Activated CD8-positive, alpha-beta memory T cell treated with anti-CD3 and anti-CD28 coated beads, Interleukin-2, amount 50 U/mL, for 1 hour (primary cell): ENCODE data around the gene ATP1B3.
"Not testable (repeated sequence)": the region's sequence is repeated elsewhere in the genome, so short reads cannot be mapped to it uniquely, and the experiment has no call there.

Experiments used
- DNase-seq: peaks from one replicate; pipeline ENCODE4 v3.0.0-alpha.2; 2020; ENCODE audit errors: extremely low read depth

ATP1B3 gene

DNA sequence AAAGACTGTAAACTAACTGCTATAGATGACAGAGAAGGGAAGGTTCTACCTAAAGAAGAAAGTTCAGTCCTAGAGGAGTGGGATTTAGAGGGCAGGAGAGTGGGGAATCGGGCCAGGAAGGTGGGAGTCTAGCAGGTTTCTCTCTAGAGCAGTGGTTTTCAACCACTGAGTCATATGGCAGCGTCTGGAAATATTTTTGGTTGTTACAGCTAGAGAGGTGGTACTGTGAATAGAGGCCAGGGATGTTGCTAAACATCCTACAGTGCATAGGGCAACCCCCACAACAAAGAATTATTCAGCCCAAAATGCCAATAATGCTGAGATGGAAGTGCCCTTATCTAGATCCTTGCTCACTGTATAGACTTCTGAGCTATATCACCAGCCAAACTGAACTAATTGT, 28.7 kb downstream of the ATP1B3 start:
- no peak for DNase-seq

DNA sequence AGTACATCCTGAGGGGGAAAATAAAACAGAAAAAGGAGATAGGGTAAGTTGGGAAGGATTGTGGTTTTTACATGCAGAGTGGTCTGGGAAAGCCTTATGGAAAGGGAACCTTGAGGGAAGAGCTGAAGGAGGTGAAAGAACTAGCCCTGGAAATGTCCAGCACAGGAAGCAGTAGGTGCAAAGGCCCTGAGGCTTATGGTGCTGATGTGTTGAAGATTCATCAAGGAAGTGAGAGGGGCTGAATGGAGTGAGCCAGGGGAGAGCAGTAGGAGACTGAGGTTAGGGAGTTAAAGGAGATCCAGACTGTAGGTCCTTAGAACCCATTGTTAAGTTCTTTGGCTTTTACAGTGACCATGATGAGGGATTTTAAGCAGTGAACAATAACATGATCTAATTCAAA, 33.0 kb downstream of the ATP1B3 start:
- DNase-seq = no peak

DNA sequence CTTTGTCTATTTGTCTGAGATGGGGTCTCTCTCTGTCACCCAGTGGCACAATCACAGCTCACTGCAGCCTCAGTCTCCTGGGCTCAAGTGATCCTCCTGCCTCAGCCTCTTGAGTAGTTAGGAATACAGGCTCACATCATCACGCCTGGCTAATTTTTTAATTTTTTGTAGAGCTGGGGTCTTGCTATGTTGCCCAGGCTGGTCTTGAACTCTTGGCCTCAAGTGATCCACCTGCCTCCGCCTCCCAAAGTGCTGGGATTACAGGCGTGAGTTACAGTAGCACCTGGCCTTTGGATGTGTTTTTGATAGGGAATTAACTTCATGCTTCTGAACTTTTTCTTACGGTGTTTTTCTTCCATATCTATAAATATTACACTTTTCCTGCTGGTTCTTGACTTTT, 33.5 kb downstream of the ATP1B3 start:
- DNase-seq = not testable (repeated sequence)

DNA sequence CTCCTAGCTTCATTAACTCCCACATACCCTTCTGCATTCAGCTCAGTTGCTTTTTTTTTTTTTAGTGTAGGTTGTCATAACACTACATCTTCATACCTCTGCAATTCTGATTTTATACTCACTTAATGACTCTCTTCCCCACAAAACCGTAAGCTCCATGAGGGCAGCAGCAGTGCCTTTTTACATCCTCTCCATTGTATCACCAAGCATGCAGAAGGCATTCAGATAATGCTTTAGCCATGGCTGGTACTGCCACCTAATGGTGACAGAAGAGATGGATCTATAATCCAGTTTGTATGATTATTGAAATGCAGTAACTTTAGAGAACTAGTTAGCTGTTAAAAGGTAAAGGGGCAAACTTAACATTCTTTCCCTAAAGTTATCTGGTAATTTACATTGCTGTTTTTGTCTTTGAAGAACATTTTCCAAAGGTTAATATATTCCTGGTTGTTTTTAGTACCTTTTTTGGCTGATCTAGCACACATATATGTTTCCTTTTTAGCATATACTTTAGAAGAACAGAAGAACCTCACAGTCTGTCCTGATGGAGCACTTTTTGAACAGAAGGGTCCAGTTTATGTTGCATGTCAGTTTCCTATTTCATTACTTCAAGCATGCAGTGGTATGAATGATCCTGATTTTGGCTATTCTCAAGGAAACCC, 36.8 kb downstream of the ATP1B3 start:
- DNase-seq = no peak

DNA sequence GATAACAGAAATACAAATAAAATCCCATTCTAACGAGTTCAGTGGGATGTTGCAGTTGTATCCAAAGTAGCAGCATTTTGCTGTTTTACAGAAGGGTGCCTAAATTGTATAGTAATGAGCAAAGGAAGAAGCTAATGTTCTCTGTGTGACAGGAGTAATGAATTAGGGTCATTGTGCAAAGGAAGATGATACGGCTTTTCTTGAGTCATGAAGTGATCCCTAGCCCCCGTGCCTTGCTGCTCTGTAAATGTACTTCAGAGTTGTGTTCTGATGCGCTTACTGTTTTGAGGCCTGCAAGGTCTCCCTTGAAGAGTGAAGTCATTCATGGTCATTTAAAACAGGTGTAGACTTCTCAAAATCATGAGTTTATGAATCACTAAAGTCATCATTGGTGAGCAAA, 37.9 kb downstream of the ATP1B3 start:
- no peak for DNase-seq

DNA sequence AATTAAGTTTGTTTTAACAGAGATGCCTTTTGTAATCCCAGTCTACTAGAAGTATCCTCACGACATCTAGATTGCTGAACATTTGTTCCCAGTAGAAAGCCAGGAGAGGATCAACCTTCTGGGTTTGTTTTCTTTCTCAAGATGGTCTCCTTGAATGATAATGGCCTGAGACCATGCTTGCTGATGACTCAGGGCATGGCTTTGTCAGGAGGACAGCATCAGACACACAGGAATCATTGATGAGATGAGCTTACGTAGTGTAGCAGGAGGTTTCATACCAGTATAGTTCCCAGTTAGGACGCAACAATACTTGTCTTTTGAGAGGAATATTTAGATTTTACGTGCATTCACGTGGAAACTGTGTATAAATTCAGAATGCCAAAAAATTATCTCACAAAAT, 38.6 kb downstream of the ATP1B3 start:
- DNase-seq = no peak

DNA sequence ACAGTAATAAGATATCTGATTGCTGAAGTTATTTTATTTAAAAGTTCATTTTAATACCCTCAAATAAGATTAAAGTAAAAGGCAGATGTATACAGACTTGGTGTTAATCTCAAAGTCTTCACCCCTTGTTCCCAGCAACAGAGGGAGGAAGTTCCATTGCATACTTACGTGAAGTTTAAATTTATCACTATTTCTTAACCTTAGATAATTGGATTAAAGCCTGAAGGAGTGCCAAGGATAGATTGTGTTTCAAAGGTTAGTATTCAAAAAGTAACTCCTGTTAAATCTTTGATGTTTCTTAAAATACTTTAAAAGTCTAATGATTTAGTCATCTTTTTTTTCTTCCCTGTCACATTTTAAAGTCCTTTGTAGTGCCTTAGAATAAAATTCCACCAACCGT, 39.3 kb downstream of the ATP1B3 start:
- DNase-seq = no peak

DNA sequence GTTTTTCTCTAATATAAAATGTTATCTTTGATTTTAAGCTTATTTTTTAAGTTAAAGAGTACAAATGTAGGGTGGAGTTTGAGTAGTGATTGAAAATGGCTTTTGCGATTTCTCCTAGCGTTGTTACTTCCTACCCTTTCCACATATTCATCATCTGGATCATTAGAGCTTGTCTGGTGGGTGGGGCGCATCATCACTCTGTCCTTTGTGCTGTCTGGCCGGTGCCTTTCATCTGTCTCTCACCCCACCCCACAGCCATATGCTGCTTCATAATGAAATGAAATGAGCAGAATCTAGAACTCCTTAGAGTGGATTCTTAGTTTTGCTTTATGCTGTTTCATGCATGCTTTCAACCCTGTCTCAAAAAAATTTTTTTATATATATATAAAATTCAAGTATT, 44.3 kb downstream of the ATP1B3 start:
- DNase-seq = no peak

DNA sequence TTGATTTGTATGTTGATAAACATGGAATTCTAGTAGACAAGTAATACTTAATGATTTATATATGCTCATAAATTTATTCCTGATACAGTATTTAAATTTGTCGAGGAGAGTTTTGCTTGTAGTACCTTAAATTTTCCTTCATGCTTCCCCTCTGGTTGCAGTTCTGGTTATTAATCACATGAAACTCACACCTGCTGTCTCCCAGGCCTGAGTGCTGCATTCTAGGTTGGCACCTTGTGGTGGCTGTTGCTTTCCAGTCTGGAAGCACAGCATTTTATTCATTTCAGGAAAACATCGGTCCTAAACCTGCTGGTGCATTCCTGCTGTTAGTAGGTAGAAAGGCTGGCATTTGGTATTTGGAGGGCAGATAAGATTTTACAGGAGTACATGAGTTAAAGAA, 44.9 kb downstream of the ATP1B3 start:
- no peak for DNase-seq

DNA sequence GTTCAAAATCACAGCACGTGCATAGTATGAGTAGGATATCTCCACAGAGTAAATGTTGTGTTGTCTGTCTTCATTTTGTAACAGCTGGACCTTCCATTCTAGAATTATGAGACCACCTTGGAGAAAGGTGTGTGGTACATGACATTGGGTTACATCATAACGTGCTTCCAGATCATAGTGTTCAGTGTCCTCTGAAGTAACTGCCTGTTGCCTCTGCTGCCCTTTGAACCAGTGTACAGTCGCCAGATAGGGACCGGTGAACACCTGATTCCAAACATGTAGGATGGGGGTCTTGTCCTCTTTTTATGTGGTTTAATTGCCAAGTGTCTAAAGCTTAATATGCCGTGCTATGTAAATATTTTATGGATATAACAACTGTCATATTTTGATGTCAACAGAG, 49.2 kb downstream of the ATP1B3 start:
- not testable (repeated sequence) for DNase-seq

DNA sequence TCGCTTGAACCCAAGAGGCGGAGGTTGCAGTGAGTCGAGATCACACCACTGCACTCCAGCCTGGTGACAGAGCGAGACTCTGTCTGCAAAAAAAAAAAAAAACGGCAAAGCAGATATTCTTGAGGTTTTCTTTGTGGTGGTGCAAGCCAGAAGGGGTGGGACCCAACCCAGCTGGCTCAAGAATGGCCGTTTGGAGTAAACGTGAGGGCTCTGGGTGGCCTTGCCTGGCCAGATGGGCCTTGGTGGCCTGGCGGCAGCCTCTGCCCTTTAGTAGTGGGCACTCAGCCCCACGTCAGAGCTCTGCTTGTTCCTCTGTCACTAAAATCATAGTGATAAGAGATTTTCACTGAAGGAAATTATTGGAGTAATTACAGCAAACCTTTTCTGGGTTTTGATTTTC, 50.5 kb downstream of the ATP1B3 start:
- no peak for DNase-seq

DNA sequence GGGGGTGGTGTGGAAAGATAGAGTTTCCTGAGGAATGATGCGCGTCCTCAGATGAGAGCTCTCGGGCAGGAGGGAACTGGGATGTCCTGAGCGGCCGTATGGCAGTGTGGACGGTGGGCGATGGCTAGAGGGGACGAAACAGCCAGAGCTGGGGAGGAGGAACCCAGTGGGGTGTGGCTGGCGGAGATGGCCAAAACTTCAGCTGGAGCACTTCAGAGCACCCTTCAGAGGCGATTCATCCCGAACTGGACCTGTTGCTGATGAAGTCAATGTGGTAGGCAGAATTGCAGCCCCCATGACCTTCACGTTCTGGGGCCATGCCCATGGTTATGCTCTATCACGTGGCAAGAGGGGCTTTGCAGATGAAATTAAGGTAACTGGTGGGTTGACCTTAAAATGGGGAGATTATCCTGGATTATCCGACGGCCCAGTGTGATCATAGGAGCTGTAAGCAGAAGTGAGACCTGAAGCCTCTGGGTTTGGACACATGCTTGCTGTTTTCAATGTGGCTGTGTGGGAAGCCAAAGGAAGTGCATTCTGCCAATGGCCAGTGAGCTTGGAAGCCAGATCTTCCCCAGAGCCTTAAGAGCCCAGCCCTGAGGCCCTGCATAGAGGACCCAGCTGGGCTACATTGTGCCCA, 52.3 kb downstream of the ATP1B3 start:
- no peak for DNase-seq

DNA sequence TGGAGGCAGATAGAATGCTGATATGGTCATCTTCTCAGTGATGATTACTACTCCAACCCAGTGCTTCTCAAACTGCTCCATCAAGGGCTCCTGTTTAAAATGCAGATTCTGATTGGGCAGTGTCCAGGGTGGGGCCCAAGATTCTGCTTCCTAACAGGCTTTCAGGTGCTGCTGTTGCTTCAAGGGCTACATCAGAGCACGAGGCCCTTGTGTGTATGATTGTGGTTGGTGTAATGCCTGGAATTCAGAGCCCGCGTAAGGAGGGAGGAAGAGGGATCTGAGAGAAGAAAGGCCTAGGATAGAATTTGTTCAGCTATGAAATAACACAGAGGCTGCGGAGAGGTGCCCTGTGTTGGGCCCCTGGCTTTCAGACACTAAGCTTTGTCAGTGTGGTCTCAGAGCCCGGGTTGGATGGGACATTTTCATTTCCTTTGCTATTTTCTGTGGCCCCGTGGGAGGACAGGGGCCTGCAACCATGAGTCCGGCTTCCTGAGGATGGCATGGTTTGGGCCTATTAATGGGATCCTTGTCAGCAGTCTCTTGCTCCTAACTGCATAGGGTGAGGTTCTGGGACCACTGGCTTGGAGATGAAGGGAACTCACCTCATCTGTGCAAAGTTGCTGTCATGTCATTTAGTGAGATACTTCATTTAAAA, 53.0 kb downstream of the ATP1B3 start:
- no peak for DNase-seq

DNA sequence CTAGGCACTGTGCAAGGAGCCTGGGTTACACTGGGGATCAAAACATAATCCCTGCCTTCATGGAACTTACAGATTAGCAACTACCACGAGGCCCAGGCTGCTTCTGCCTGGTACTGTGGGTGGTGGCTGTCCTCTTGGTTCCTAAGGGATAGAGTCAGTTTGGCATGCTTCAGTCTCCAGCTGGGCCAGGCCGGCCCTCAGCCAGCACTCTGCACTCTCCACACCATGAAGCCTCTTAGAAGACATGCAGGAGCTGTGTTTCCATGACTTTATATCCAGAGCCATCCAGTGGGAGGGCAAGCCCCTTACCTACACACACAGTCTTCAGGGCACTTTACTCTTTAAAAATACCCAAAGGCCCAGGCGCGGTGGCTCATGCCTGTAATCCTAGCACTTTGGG, 54.4 kb downstream of the ATP1B3 start:
- DNase-seq = no peak

DNA sequence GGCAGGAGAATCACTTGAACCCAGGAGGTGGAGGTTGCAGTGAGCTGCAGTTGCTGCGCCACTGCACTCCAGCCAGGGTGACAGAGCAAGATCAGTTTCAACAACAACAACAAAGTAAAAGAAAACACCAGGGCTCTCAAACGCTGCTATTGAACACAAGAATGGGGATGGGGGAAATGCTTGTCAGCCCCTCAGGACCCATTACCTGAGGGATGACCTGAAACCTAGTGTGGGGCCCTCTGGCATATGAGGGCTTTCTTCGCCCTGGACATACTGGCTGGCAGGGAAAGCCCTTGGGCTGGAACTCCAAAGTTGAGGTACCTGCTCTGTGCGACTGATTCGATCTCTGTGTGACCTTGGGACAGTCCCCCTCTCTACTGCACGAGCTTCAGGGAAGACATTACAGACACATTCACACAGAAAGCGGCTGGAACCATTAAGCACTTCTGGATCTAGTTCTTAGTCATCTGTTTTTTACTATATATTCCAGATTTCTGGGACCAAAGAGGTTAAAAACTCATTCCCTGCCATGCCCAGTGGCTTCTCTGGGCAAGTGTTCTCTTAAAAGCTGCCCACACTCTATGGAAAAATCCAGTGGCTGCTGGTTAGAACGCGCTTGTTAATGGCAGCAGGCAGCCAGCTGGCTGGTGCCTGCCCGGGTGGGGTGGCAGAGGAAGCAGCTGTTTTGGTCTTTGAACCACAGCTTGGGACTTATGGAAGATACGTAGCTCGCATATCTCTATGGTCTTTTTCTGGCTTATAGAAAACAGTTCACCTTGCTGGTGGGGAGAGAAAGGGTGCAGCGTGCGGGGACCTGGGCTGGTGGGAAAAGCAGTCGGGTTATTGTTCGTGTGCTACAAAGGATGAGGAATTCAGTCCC, 57.2 kb downstream of the ATP1B3 start:
- no peak for DNase-seq

DNA sequence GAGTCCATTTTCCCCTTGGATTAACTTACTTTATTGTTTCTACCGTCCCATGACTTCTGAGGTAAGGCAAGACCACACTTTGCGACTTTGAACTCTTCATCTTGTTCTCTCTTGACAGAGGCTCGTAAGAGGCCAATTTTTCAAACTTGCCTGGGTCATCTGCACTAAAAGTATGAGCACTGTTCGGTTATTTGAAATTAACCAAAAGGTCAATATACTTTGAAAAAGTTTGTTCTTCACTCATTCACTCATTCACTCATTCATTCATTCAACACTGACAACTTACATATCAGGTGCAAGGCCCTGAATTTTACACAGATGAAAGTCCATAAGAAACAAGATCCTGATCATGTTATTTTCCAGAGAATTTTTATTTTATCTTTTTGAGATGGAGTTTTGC, 57.9 kb downstream of the ATP1B3 start:
- DNase-seq = no peak

DNA sequence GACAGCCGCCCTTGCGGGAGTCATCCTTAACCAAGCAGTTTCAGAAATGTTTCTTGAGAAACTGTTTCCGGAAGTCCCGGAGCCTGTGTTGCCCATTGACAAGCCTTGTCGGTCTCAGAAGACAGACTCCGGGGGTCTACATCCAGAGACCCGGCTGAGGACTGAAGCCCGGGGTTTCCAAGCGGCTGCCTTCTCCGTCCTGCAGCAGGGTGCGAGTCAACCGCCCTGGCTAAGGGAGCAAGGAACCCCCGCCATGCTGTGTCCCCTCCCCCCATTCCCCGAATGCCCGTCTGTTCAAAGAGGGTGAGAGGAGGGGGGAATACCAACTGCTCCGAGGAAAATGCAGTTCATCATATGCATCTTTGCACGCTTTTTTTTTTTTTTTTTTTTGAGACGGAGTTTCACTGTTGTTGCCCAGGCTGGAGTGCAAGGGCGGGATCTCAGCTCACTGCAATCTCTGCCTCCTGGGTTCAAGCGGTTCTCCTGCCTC, 61.6 kb downstream of the ATP1B3 start:
- DNase-seq = no peak

DNA sequence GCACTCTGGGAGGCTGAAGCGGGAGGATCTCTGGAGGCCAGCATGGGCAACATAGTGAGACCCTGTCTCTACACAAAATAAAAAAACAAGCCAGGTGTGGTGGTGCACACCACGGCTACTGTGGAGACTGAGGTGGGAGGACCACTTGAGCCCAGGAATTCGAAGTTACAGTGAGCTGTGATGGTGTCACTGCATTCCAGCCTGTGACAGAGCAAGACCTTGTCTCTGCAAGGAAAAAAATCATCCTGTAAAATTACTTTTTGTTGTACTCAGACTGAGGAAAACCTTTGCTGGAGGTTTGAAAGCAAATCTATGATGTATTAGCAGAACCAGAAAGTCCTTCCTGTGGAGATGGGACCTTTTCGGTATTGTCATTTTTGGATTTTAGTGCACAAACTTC, 63.3 kb downstream of the ATP1B3 start:
- no peak for DNase-seq

DNA sequence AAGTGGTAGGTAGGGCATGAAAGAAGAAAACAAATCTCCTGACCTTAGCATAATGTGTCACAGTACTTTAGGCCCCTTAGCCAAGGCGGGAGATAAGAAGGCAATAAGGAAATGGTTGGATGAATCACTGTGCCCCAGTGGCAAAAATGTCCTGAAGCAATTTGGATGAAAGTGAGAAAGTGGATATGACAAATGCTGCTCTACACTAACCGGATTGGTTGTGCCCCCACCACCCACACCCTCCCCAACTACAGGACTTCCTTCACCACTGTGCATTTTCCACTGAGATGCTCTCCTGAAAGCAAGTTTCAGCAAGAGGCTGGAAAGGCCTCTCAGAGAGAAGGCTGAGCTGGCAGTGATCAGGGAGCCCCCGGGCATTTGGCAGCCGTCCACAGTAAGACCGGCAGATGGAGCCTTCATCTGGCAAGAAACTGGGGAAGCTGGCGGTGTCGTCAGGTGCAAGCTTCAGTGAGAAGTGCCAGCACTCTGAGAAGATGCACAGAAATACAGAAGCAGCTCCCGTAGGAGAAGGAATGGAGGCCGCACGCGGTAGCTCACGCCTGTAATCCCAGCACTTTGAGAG, 63.8 kb downstream of the ATP1B3 start:
- DNase-seq = no peak

DNA sequence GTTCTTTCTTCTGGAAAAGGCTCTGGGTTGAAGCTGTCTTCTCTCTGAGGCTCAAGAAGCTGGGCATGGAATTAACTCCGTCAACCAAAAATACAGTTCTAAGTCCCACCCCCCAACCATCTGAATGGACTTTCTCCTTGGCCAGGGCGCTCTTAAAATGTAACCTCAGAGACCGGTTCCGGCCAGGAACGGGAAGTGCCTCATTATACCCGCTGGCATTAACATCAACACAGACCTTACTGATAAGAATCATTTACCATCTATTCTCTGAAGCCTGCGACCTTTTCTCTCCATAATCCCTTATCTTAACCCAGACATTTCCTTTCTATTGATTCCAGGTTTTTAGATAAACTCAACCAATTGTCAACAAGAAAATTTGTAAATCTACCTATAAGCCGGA, 64.7 kb downstream of the ATP1B3 start:
- DNase-seq = no peak

DNA sequence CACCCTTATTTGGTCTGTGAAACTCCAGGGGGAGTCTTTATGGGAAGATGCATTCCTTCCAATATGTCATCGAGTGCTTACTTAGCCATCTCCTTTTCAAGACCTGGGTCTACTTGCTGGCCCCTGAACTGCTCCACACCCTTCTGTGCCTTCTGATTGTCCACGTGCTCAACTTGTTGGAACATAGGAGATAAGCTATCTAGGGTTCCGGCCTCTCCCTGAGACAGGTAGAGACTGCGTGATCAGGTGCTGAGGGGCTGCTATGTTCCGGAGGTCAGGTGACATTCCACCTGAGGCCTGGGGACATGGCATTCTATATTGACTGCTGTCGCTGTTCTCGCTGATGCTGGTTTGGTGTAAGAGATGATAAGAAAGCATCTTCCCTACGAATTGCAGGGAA, 65.6 kb downstream of the ATP1B3 start:
- DNase-seq = no peak
